SU-DHL-6 (cell line): ENCODE results near the gene SCARF2.

Source experiments
- H2AFZ ChIP-seq: fragments of 200-600 bp; sonication (generic); 2 replicates; pipeline ENCODE4 v1.6.1; 2014; ENCODE audit warnings: low read depth, mild to moderate bottlenecking, moderate library complexity, mixed read lengths, antibody characterized with exemption, low read length; ENCODE audit not compliant: severe bottlenecking
- H3F3A ChIP-seq: fragments of 200-600 bp; shearing (Covaris generic); 2 replicates; pipeline ENCODE4 v1.6.0; 2016; ENCODE audit warnings: antibody characterized with exemption, mild to moderate bottlenecking; ENCODE audit not compliant: insufficient read depth
- H3K27ac ChIP-seq: fragments of 200-600 bp; sonication (generic); 2 replicates; pipeline ENCODE4 v1.5.1; 2016; ENCODE audit warnings: low read depth, mild to moderate bottlenecking, low read length, moderate library complexity, mixed read lengths
- H3K27me3 ChIP-seq: fragments of 200-600 bp; sonication (generic), shearing (Covaris generic); 2 replicates; pipeline ENCODE4 v1.6.0; 2014; ENCODE audit warnings: mild to moderate bottlenecking, low read length
- H3K36me3 ChIP-seq: fragments of 200-600 bp; sonication (generic); 2 replicates; pipeline ENCODE4 v1.6.1; 2014; ENCODE audit warnings: mild to moderate bottlenecking, low read length, mixed read lengths
- H3K4me2 ChIP-seq: fragments of 300-600, 200-600 bp; shearing (Covaris generic), sonication (generic); 2 replicates; pipeline ENCODE4 v1.6.0; 2014; ENCODE audit warnings: low read length, low read depth, mild to moderate bottlenecking; ENCODE audit not compliant: poor library complexity, severe bottlenecking
- H3K4me3 ChIP-seq: fragments of 200-600 bp; sonication (generic); 2 replicates; pipeline ENCODE4 v1.5.1; 2014; ENCODE audit warnings: antibody characterized with exemption, low read length, mild to moderate bottlenecking, mixed read lengths; ENCODE audit not compliant: insufficient read depth, poor library complexity, severe bottlenecking
- H3K79me2 ChIP-seq: fragments of 200-600 bp; sonication (generic); 2 replicates; pipeline ENCODE4 v1.6.1; 2014; ENCODE audit warnings: mild to moderate bottlenecking, low read length, moderate library complexity; ENCODE audit not compliant: insufficient read depth
- H3K9ac ChIP-seq: fragments of 200-600 bp; sonication (generic); 2 replicates; pipeline ENCODE4 v1.7.0; 2014; ENCODE audit warnings: mild to moderate bottlenecking, low read length
- H3K9me2 ChIP-seq: fragments of 200-600 bp; sonication (generic); replicated peaks from 2 replicates; pipeline ENCODE4 v1.6.1; 2014; ENCODE audit warnings: low read length; ENCODE audit not compliant: insufficient read depth
- H3K9me3 ChIP-seq: fragments of 200-600 bp; sonication (generic); 2 replicates; pipeline ENCODE4 v1.6.1; 2014; ENCODE audit warnings: low read length, mixed read lengths; ENCODE audit not compliant: insufficient read depth
- H4K20me1 ChIP-seq: fragments of 200-600 bp; sonication (generic); 2 replicates; pipeline ENCODE4 v1.6.1; 2014; ENCODE audit warnings: low read depth, mild to moderate bottlenecking, antibody characterized with exemption, low read length, moderate library complexity, mixed read lengths
- EZH2phosphoT487 ChIP-seq: fragments of 200-600 bp; sonication (generic), shearing (Covaris generic); conservative IDR thresholded peaks from 2 replicates; pipeline ENCODE4 v1.6.1; 2018; ENCODE audit warnings: mild to moderate bottlenecking, antibody characterized with exemption, low read length, moderate library complexity, mixed read lengths
- TF ChIP-seq, protein P1 (sequence below): fragments of 200-600 bp; sonication (generic); IDR thresholded peaks from one replicate; pipeline ENCODE4 v1.5.1; 2017; ENCODE audit warnings: antibody characterized with exemption, mild to moderate bottlenecking, low read length, moderate library complexity; ENCODE audit not compliant: insufficient read depth, poor library complexity, severe bottlenecking

Gene SCARF2

DNA sequence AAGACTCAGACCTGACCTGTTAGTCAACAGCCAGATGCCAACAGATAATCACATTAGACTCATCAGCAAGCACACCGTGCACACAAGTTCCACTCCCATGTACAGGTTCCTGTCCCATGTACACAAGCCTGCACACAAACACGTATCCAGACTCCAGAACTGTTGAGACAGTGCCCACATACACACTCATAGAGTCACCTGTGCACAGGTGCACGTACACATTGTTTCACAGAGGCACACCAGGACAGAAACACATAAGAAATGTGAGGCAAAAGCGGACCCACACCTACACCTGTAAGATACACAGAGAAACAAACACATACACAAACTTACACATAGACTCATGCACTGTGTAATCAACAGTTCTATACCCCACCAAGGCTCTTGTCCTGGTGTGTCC lies 46.4 kb downstream of the SCARF2 start:
- Histone ChIP-seq H3K9me3 (no peaks in the 10 kb centered on the region), H3K9ac (no peak overlapping the region), H3K79me2 (no peaks in the 10 kb centered on the region), H4K20me1 (no peaks in the 10 kb centered on the region), H3K4me3 (no peak overlapping the region), H3F3A (no peaks in the 10 kb centered on the region), H3K27ac (no peak overlapping the region), H3K9me2 (no peaks in the 10 kb centered on the region), H3K36me3 (no peaks in the 10 kb centered on the region), H3K4me2 (no peak overlapping the region), H2AFZ (no peak overlapping the region), H3K27me3 (no peaks in the 10 kb centered on the region)
- TF ChIP-seq, protein P1, sequence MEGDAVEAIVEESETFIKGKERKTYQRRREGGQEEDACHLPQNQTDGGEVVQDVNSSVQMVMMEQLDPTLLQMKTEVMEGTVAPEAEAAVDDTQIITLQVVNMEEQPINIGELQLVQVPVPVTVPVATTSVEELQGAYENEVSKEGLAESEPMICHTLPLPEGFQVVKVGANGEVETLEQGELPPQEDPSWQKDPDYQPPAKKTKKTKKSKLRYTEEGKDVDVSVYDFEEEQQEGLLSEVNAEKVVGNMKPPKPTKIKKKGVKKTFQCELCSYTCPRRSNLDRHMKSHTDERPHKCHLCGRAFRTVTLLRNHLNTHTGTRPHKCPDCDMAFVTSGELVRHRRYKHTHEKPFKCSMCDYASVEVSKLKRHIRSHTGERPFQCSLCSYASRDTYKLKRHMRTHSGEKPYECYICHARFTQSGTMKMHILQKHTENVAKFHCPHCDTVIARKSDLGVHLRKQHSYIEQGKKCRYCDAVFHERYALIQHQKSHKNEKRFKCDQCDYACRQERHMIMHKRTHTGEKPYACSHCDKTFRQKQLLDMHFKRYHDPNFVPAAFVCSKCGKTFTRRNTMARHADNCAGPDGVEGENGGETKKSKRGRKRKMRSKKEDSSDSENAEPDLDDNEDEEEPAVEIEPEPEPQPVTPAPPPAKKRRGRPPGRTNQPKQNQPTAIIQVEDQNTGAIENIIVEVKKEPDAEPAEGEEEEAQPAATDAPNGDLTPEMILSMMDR, result no peak
- TF ChIP-seq EZH2phosphoT487, result no peak

- Histone ChIP-seq H3K4me3 (no peak overlapping the region), H3F3A (no peaks in the 10 kb centered on the region), H3K36me3 (no peaks in the 10 kb centered on the region), H4K20me1 (no peaks in the 10 kb centered on the region), H3K9ac (no peak overlapping the region), H3K4me2 (no peak overlapping the region), H3K27ac (no peak overlapping the region), H3K9me3 (no peaks in the 10 kb centered on the region), H3K9me2 (no peaks in the 10 kb centered on the region), H2AFZ (no peak overlapping the region), H3K79me2 (no peaks in the 10 kb centered on the region), H3K27me3 (no peaks in the 10 kb centered on the region)
- TF ChIP-seq, protein P1, result no peak
- TF ChIP-seq EZH2phosphoT487, result no peak
Measured at GRCh38 chr22:20390394-20390907, 47.2 kb downstream of the SCARF2 start.

DNA sequence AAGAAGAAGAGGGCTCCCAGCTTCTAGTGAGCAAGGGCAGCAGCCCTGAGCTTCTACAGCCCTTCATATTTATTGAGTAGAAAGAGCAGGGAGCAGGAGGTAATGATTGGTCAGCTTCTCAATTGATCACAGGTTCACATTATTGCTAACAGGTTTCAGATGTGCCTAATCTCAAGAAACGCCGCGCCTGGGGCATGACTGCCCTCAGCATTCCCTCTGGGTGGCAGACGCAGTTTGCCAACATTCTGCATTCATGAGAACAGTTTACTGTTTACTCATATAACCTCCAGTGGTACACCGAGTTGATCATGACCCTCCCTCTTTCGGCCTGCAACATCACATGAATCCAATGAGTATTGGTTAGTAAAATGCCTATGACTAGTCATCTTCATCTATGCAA lies 48.3 kb downstream of the SCARF2 start:
- H3K79me2 ChIP-seq, result no peaks in the 10 kb centered on the region
- H3K9me2 ChIP-seq, result no peaks in the 10 kb centered on the region
- no peaks in the 10 kb centered on the region for H4K20me1 ChIP-seq
- H3F3A ChIP-seq, result no peaks in the 10 kb centered on the region
- no peak overlapping the region for H3K27ac ChIP-seq
- H3K27me3 ChIP-seq, result no peaks in the 10 kb centered on the region
- no peaks in the 10 kb centered on the region for H3K36me3 ChIP-seq
- TF ChIP-seq EZH2phosphoT487, result no peak
- TF ChIP-seq, protein P1, result no peak
- H3K4me3 ChIP-seq, result no peak overlapping the region
- H3K9ac ChIP-seq, result no peak overlapping the region
- no peak overlapping the region for H2AFZ ChIP-seq
- no peak overlapping the region for H3K4me2 ChIP-seq
- H3K9me3 ChIP-seq, result no peaks in the 10 kb centered on the region

- Histone ChIP-seq H3K79me2 (no peaks in the 10 kb centered on the region), H3F3A (no peaks in the 10 kb centered on the region), H3K27me3 (no peaks in the 10 kb centered on the region), H3K36me3 (no peaks in the 10 kb centered on the region), H3K9me2 (no peaks in the 10 kb centered on the region), H3K9ac (no peak overlapping the region), H2AFZ (no peak overlapping the region), H4K20me1 (no peaks in the 10 kb centered on the region), H3K4me2 (no peak overlapping the region), H3K4me3 (no peak overlapping the region), H3K9me3 (no peaks in the 10 kb centered on the region), H3K27ac (no peak overlapping the region)
- TF ChIP-seq, protein P1, result no peak
- no peak for TF ChIP-seq EZH2phosphoT487
Measured at GRCh38 chr22:20388200-20388599, 49.4 kb downstream of the SCARF2 start.
